ENCODE results near the gene CDS1.
A peak's percentile ranks its signal among the peaks of the same experiment; 100 is the strongest.
"Not testable (repeated sequence)": the region's sequence is repeated elsewhere in the genome, so short reads cannot be mapped to it uniquely, and the experiment has no call there.

The CDS1 gene

DNA sequence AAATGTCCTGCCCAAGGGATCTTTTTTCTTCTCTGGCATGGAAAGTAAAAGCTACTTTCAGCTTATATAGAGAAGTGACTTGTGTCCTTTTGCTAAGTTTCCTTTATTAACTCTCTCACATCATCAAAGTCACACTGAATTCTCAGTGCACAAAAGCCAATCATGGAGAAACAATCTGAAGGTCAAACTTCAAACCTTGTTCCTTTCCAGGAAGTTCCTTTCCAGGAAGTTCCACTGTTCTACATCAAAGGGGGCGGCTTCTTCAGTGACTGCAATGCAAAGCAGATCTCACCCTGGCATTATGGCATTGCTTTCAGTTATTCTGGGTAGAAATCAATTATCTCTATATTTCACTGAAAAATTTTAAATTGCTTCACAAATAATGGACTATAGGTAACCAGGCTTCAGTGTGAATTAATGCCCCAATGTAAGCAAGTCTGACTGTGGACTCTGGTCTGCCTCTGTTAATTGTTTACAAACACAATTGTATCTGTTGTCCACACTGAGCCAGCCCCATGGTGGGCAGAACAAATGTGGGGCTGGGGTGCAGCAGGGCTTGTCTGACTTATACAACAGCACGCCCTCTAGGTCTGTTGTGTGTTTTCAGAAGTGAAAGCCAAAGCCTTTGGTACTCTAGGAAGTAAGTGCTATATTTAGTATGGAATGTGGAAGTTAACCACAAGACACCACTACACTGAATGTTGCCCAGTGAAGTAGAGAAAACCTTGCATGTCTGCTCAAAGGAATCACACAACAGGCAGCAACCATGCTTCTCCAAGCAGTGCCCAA, 98.8 kb downstream of the CDS1 start:
- no peak for TF ChIP-seq REST (IDR thresholded peaks at IDR 0.05; ENCODE audit: insufficient replicate concordance, low read depth)
- no peak for TF ChIP-seq SPI1 (IDR thresholded peaks at IDR 0.05; ENCODE audit: borderline replicate concordance, low read depth)
- TF ChIP-seq POLR2AphosphoS5 (IDR thresholded peaks at IDR 0.05; ENCODE audit: low read depth) = no peak
- TF ChIP-seq, protein P1, sequence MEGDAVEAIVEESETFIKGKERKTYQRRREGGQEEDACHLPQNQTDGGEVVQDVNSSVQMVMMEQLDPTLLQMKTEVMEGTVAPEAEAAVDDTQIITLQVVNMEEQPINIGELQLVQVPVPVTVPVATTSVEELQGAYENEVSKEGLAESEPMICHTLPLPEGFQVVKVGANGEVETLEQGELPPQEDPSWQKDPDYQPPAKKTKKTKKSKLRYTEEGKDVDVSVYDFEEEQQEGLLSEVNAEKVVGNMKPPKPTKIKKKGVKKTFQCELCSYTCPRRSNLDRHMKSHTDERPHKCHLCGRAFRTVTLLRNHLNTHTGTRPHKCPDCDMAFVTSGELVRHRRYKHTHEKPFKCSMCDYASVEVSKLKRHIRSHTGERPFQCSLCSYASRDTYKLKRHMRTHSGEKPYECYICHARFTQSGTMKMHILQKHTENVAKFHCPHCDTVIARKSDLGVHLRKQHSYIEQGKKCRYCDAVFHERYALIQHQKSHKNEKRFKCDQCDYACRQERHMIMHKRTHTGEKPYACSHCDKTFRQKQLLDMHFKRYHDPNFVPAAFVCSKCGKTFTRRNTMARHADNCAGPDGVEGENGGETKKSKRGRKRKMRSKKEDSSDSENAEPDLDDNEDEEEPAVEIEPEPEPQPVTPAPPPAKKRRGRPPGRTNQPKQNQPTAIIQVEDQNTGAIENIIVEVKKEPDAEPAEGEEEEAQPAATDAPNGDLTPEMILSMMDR (IDR thresholded peaks at IDR 0.05; ENCODE audit: insufficient read depth, low read length) = no peak
- TF ChIP-seq GABPA (IDR thresholded peaks at IDR 0.05; ENCODE audit: low read depth) = no peak
- Histone ChIP-seq H3K27me3 (ENCODE audit: insufficient read depth, poor library complexity, severe bottlenecking) (no peaks in the 10 kb centered on the region), H3K27ac (replicated peaks) (no peak overlapping the region), H3K4me3 (replicated peaks; ENCODE audit: insufficient read depth, low read length) (no peak overlapping the region)
- DNase-seq (ENCODE audit: low read depth in 1 of 2, low spot score in 1 of 2) = peak in 1 of 2 experiments; percentile 7

- DNase-seq (ENCODE audit: low read depth in 1 of 2, low spot score in 1 of 2) = not testable (repeated sequence)
Measured at GRCh38 chr4:84682661-84683060, 99.7 kb downstream of the CDS1 start.

DNA sequence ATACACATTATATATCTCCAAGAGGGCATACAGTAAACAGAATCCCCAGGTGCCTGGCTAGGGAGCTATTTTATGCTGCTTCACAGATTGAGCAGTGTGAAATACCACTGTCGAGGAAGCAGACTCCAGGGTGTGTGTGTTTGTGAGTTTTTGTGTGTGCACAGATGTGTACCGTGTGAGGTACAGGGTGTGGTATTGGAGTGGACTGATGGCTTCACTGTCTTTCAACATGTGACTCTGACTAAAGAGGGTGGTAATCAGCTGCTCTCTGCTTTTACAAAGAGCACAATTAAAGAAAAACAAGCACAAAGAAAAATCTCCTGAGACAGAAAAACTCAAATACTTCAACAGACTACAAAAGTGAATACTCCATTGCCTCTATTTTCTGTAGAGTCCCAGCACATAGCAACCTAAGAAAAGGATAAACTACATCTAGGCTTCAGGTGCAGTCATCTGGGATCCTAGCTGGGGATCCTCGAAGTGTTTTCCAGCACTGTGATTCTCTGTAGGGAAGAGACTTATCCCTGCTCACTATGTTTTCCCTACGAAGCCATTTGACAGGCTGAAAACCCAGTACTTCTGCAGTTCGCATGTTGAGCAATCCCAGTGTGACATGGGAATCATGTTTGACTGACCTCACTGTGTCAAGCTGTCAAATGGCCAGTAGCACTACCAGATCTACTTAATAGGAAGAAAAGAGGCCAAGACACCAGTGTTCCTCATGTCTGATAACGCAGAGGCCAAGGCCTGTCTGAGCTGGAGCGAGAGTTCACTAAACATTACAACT, 100.3 kb downstream of the CDS1 start:
- Histone ChIP-seq H3K4me3 (replicated peaks; ENCODE audit: insufficient read depth, low read length) (no peak overlapping the region), H3K27ac (replicated peaks) (no peak overlapping the region), H3K27me3 (ENCODE audit: insufficient read depth, poor library complexity, severe bottlenecking) (no peaks in the 10 kb centered on the region)
- DNase-seq (ENCODE audit: low read depth in 1 of 2, low spot score in 1 of 2) = no peak
- no peak for TF ChIP-seq GABPA (IDR thresholded peaks at IDR 0.05; ENCODE audit: low read depth)

More at GRCh38 chr4:84682661-84683060, 99.7 kb downstream of the CDS1 start:
- not testable (repeated sequence) for H3K27me3 ChIP-seq (ENCODE audit: insufficient read depth, poor library complexity, severe bottlenecking); H3K4me3 ChIP-seq (replicated peaks; ENCODE audit: insufficient read depth, low read length); H3K27ac ChIP-seq (replicated peaks)

DNA sequence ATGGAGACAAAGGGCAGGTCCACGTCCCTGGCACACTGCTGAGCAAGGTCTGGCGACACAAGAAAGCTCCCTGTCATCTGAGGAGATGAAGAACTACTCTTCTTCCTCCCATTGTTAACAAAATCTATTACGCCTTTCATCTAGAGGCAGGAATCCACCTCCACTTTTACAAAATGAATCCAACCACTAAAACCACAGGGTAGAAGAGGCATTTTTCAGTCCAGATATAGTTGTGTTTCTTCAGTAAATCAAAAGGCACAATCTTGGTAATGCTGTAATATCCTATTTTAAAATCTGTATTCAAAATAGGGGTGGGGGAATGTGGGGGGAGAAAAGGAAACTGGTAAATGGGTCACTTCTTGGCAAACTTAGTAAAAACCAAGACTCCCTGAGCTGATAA, 101.4 kb downstream of the CDS1 start:
- no peak for DNase-seq (ENCODE audit: low read depth in 1 of 2, low spot score in 1 of 2)
- Histone ChIP-seq H3K27me3 (ENCODE audit: insufficient read depth, poor library complexity, severe bottlenecking) (no peaks in the 10 kb centered on the region), H3K27ac (replicated peaks) (no peak overlapping the region), H3K4me3 (replicated peaks; ENCODE audit: insufficient read depth, low read length) (no peak overlapping the region)
- TF ChIP-seq, protein P1 (IDR thresholded peaks at IDR 0.05; ENCODE audit: insufficient read depth, low read length) = no peak
- TF ChIP-seq POLR2AphosphoS5 (IDR thresholded peaks at IDR 0.05; ENCODE audit: low read depth) (no peak), GABPA (IDR thresholded peaks at IDR 0.05; ENCODE audit: low read depth) (no peak), SPI1 (IDR thresholded peaks at IDR 0.05; ENCODE audit: borderline replicate concordance, low read depth) (no peak), REST (IDR thresholded peaks at IDR 0.05; ENCODE audit: insufficient replicate concordance, low read depth) (no peak)

Data from HL-60 (cell line).